ENCODE data around the gene SPRY1. TPM values are rescaled to one million over a fixed set of nuclear protein-coding genes. Genes with fewer than 3 reads are reported as not detected.

SPRY1 gene
- total RNA-seq, 1 donor from 2014 or later, result 87.3 TPM

GRCh38 chr4:123379392-123379791 lies 17.2 kb upstream of the SPRY1 start:
- no peak for DNase-seq (ENCODE audit: extremely low read depth, low read depth, low spot score)

- no peak for DNase-seq (ENCODE audit: extremely low read depth, low read depth, low spot score)
Measured at GRCh38 chr4:123380728-123381716, 15.6 kb upstream of the SPRY1 start.

GRCh38 chr4:123381996-123382395 lies 14.6 kb upstream of the SPRY1 start:
- no peak for DNase-seq (ENCODE audit: extremely low read depth, low read depth, low spot score)

GRCh38 chr4:123383566-123383965 lies 13.0 kb upstream of the SPRY1 start:
- DNase-seq (ENCODE audit: extremely low read depth, low read depth, low spot score), result no peak

- DNase-seq (ENCODE audit: extremely low read depth, low read depth, low spot score), result no peak
Measured at GRCh38 chr4:123386609-123387008, 10.0 kb upstream of the SPRY1 start.

GRCh38 chr4:123390846-123391456 lies 5.6 kb upstream of the SPRY1 start:
- no peak for DNase-seq (ENCODE audit: extremely low read depth, low read depth, low spot score)

- DNase-seq (ENCODE audit: extremely low read depth, low read depth, low spot score), result no peak
Measured at GRCh38 chr4:123393721-123394120, 2.9 kb upstream of the SPRY1 start.

- DNase-seq (ENCODE audit: extremely low read depth, low read depth, low spot score), result no peak
Measured at GRCh38 chr4:123397144-123398065, 810 bp downstream of the SPRY1 start.

- no peak for DNase-seq (ENCODE audit: extremely low read depth, low read depth, low spot score)
Measured at GRCh38 chr4:123398066-123398852, 1.7 kb downstream of the SPRY1 start.

GRCh38 chr4:123398853-123399626 lies 2.4 kb downstream of the SPRY1 start:
- no peak for DNase-seq (ENCODE audit: extremely low read depth, low read depth, low spot score)

GRCh38 chr4:123399627-123400358 lies 3.2 kb downstream of the SPRY1 start:
- DNase-seq (ENCODE audit: extremely low read depth, low read depth, low spot score), result no peak

GRCh38 chr4:123401271-123402120 lies 4.9 kb downstream of the SPRY1 start:
- DNase-seq (ENCODE audit: extremely low read depth, low read depth, low spot score), result no peak

- DNase-seq (ENCODE audit: extremely low read depth, low read depth, low spot score), result no peak
Measured at GRCh38 chr4:123402121-123402465, 5.5 kb downstream of the SPRY1 start.

- DNase-seq (ENCODE audit: extremely low read depth, low read depth, low spot score), result no peak
Measured at GRCh38 chr4:123403080-123403604, 6.5 kb downstream of the SPRY1 start.

- DNase-seq (ENCODE audit: extremely low read depth, low read depth, low spot score), result no peak
Measured at GRCh38 chr4:123404533-123404932, 7.9 kb downstream of the SPRY1 start.

- no peak for DNase-seq (ENCODE audit: extremely low read depth, low read depth, low spot score)
Measured at GRCh38 chr4:123405267-123405865, 8.8 kb downstream of the SPRY1 start.

GRCh38 chr4:123406872-123407271 lies 10.3 kb downstream of the SPRY1 start:
- DNase-seq (ENCODE audit: extremely low read depth, low read depth, low spot score), result no peak
